Body of pancreas (tissue), 4 donors: ENCODE measurements around the gene CDC42SE2. TPM values are rescaled to one million over a fixed set of nuclear protein-coding genes. Genes with fewer than 3 reads are reported as not detected.
A peak's percentile ranks its signal among the peaks of the same experiment; 100 is the strongest.

Experiments
- ATAC-seq: fragments of 150-250 bp; one replicate; pipeline ENCODE4 v1.9.1; 2016
- DNase-seq, 4 donors: peaks; one replicate each; pipeline ENCODE4 v3.0.0-alpha.2; 2019
- H3K27ac ChIP-seq, 4 donors: fragments of 200-600 bp; sonication (generic); 1 replicate in 3 of 4; 2 replicates in 1 of 4; pipeline versions ENCODE4 v1.5.1 to v1.6.1; 2016 to 2019; ENCODE audit warnings: mild to moderate bottlenecking in 1 of 4, mixed read lengths in 1 of 4, moderate library complexity in 1 of 4
- H3K27me3 ChIP-seq, 2 donors: fragments of 200-600 bp; sonication (generic); one replicate each; pipeline ENCODE4 v1.6.0; 2016; ENCODE audit warnings: mild to moderate bottlenecking in 1 of 2
- H3K36me3 ChIP-seq, 2 donors: fragments of 200-600 bp; sonication (generic); replicated peaks in 1 of 2; 2 replicates each; pipeline ENCODE4 v1.5.1; 2016; ENCODE audit warnings: low read depth in 2 of 2; ENCODE audit not compliant: insufficient read depth in 1 of 2
- H3K4me1 ChIP-seq: fragments of 200-600 bp; sonication (generic); one replicate; pipeline ENCODE4 v1.6.0; 2016
- H3K4me3 ChIP-seq, 2 donors: fragments of 200-600 bp; sonication (generic); 1 replicate in 1 of 2; 2 replicates in 1 of 2; pipeline ENCODE4 v1.5.1; 2016 to 2019
- H3K9me3 ChIP-seq, 3 donors: fragments of 200-600 bp; sonication (generic); 1 replicate in 2 of 3; 2 replicates in 1 of 3; pipeline ENCODE4 v1.5.1; 2016
- CTCF ChIP-seq, 7 experiments: fragments of 450-650 bp in 4 of 7; fragments of 200-600 bp in 3 of 7; sonication (generic) in 3 of 7; IDR thresholded peaks; one replicate each; pipeline ENCODE4 v1.5.1; 2016 to 2019; ENCODE audit warnings: antibody characterized with exemption in 7 of 7
- POLR2A ChIP-seq, 3 donors: fragments of 450-650 bp; IDR thresholded peaks; one replicate each; pipeline ENCODE4 v1.6.1; 2016; ENCODE audit warnings: antibody characterized with exemption in 3 of 3, mild to moderate bottlenecking in 2 of 3
- WGBS, 2 donors: methylation state at CpG; one replicate each; pipeline ENCODE4 v1.1.5; 2017; 5-methylcytosine and 5-hydroxymethylcytosine counted together
- intact Hi-C: fragments of 100-400 bp; cut with DNase I; formaldehyde crosslinking; loops from one replicate; pipeline ENCODE4 v1.15.1; 2023
- total RNA-seq, 2 donors: library from RNA; depleted of rRNA; stranded (reverse); fragments of >200 nt; gene quantifications; one replicate each; pipeline ENCODE4 v1.1.0, GENCODE V29; 2016

The CDC42SE2 gene
- total RNA-seq, 2 donors from 2014 or later = 23.4 to 33.5 TPM

GRCh38 chr5:131382407-131383395 lies 118.8 kb downstream of the CDC42SE2 start:
- Histone ChIP-seq H3K36me3 (peaks cover 0 to 2% of the 10 kb centered on the region in 2 donors), H3K4me1 (peaks cover 31% of the 10 kb centered on the region), H3K27ac (peak overlapping the region in 1 of 4 donors; percentile 14), H3K9me3 (no peaks in the 10 kb centered on the region), H3K27me3 (no peaks in the 10 kb centered on the region), H3K4me3 (no peak overlapping the region)
- ATAC-seq = peak; percentile 65
- WGBS, 2 donors = 46 to 60% methylated on average over 3 of the region's 3 CpGs
- DNase-seq = peak in 2 of 4 donors; percentile 11 to 41
- TF ChIP-seq POLR2A (IDR thresholded peaks at IDR 0.05) (no peak), CTCF (IDR thresholded peaks at IDR 0.05) (peak in 6 of 7 experiments; percentile 8 to 59 (median 42))
- intact Hi-C loops = no loop called here

GRCh38 chr5:131384173-131384572 lies 120.3 kb downstream of the CDC42SE2 start:
- Histone ChIP-seq H3K27me3 (no peaks in the 10 kb centered on the region), H3K36me3 (peaks cover 0 to 2% of the 10 kb centered on the region in 2 donors), H3K9me3 (no peaks in the 10 kb centered on the region), H3K27ac (no peak overlapping the region), H3K4me3 (no peak overlapping the region), H3K4me1 (peaks cover 25% of the 10 kb centered on the region)
- intact Hi-C loops = no loop called here
- 55 to 64% methylated on average over 6 of the region's 6 CpGs for WGBS, 2 donors
- DNase-seq (no peak), ATAC-seq (no peak)
- TF ChIP-seq CTCF (IDR thresholded peaks at IDR 0.05) = no peak
- no peak for TF ChIP-seq POLR2A (IDR thresholded peaks at IDR 0.05)

GRCh38 chr5:131384616-131385214 lies 120.9 kb downstream of the CDC42SE2 start:
- DNase-seq = no peak
- Histone ChIP-seq H3K27ac (no peak overlapping the region), H3K4me3 (no peak overlapping the region), H3K27me3 (no peaks in the 10 kb centered on the region), H3K4me1 (peaks cover 20% of the 10 kb centered on the region), H3K36me3 (peaks cover 0 to 2% of the 10 kb centered on the region in 2 donors), H3K9me3 (no peaks in the 10 kb centered on the region)
- no peak for ATAC-seq
- WGBS, 2 donors = 94 to 95% methylated on average over 3 of the region's 3 CpGs
- TF ChIP-seq POLR2A (IDR thresholded peaks at IDR 0.05) (no peak), CTCF (IDR thresholded peaks at IDR 0.05) (no peak)
- intact Hi-C loops = no loop called here

GRCh38 chr5:131386124-131386523 lies 122.3 kb downstream of the CDC42SE2 start:
- ATAC-seq (no peak), DNase-seq (no peak)
- Histone ChIP-seq H3K36me3 (peaks cover 0 to 2% of the 10 kb centered on the region in 2 donors), H3K27ac (peak overlapping the region in 2 of 4 donors; percentile 53 to 59), H3K4me1 (peaks cover 15% of the 10 kb centered on the region), H3K9me3 (no peaks in the 10 kb centered on the region), H3K27me3 (no peaks in the 10 kb centered on the region), H3K4me3 (no peak overlapping the region)
- TF ChIP-seq CTCF (IDR thresholded peaks at IDR 0.05) (no peak), POLR2A (IDR thresholded peaks at IDR 0.05) (no peak)
- 98 to 100% methylated on average over 3 of the region's 3 CpGs for WGBS, 2 donors
- intact Hi-C loops = no loop called here
